Body of pancreas (tissue), 4 donors: Measurements from ENCODE around the gene ARHGAP15.

Experiments used
- POLR2A ChIP-seq, 3 donors: fragments of 450-650 bp; IDR thresholded peaks; one replicate each; pipeline ENCODE4 v1.6.1; 2016; ENCODE audit warnings: antibody characterized with exemption in 3 of 3, mild to moderate bottlenecking in 2 of 3
- TF ChIP-seq, protein P1 (sequence below), 7 experiments: fragments of 450-650 bp in 4 of 7; fragments of 200-600 bp in 3 of 7; sonication (generic) in 3 of 7; IDR thresholded peaks; one replicate each; pipeline ENCODE4 v1.5.1; 2016 to 2019; ENCODE audit warnings: antibody characterized with exemption in 7 of 7

DNA sequence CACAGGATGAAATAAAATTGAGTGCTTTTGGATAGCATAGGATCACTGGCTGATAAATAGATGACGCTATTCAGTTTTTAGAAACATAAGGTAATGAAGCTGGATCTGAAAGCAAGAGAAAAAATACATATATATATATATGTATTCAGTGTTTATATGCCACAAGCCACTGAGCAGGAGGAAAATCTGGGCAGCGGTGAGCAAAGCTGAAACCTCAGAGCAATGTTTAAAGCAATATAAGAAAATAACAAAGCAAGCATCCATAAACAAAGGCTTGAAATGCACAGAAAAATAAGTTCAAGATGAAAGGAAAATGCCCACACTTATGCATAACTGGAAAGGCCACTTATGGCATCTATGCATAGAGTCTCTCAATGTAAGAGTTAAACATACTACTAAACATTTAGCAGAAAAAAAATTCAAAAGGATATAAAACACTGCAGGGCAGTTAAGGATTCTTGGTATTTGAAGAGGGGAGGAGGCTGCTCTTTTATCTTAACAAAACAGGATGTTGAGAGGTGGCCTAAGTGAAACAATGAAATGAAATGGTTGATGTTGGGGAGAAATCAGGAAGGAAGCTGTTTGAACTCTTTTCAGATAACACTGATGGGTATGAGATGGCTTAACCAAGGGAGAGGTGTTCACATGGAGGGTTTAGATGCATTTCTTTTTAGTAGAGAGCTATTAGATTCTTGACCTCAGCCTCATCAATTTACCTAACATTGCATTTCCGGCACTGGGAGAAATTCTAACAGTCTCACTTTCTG is 129.1 kb downstream of the ARHGAP15 start:
- TF ChIP-seq, protein P1, sequence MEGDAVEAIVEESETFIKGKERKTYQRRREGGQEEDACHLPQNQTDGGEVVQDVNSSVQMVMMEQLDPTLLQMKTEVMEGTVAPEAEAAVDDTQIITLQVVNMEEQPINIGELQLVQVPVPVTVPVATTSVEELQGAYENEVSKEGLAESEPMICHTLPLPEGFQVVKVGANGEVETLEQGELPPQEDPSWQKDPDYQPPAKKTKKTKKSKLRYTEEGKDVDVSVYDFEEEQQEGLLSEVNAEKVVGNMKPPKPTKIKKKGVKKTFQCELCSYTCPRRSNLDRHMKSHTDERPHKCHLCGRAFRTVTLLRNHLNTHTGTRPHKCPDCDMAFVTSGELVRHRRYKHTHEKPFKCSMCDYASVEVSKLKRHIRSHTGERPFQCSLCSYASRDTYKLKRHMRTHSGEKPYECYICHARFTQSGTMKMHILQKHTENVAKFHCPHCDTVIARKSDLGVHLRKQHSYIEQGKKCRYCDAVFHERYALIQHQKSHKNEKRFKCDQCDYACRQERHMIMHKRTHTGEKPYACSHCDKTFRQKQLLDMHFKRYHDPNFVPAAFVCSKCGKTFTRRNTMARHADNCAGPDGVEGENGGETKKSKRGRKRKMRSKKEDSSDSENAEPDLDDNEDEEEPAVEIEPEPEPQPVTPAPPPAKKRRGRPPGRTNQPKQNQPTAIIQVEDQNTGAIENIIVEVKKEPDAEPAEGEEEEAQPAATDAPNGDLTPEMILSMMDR (IDR thresholded peaks at IDR 0.05): no peak
- no peak for TF ChIP-seq POLR2A (IDR thresholded peaks at IDR 0.05)
